ENCODE data around the gene KRTAP1-1. TPM values are rescaled to one million over a fixed set of nuclear protein-coding genes. Genes with fewer than 3 reads are reported as not detected.

KRTAP1-1 gene
- total and polyA plus RNA-seq, 2 of the 8 experiments (the other 6 are each of a cell fraction or from before 2014, with no cell fraction given): not detected

GRCh38 chr17:41058741-41059140 is 17.5 kb upstream of the KRTAP1-1 start:
- Histone ChIP-seq H3K27me3 (replicated peaks in 1 of 4; ENCODE audit: control insufficient read depth in 3 of 4, extremely low read depth in 1 of 4, insufficient read depth in 3 of 4, low read length in 3 of 4) (no peaks in the 10 kb centered on the region), H4K8ac (ENCODE audit: extremely low read depth, insufficient read depth, low read length) (no peak overlapping the region), H3K36me3 (ENCODE audit: control insufficient read depth in 2 of 4, insufficient read depth in 4 of 4, low read length in 3 of 4) (no peaks in the 10 kb centered on the region), H3K14ac (ENCODE audit: insufficient read length) (no peak overlapping the region), H3K9me3 (ENCODE audit: insufficient read depth in 2 of 2, low read depth in 1 of 2, low read length in 1 of 2) (0 out of 4 replicates have a peak, but pooled peaks cover 0 to 4% of the 10 kb centered on the region in 2 experiments), H3K4me1 (replicated peaks in 1 of 4; ENCODE audit: control insufficient read depth in 3 of 4, insufficient read depth in 4 of 4, low read length in 3 of 4) (no peaks in the 10 kb centered on the region), H3K23ac (ENCODE audit: insufficient read length) (no peak overlapping the region), H3K18ac (ENCODE audit: extremely low read depth, low read length) (no peak overlapping the region), H3K4me2 (ENCODE audit: insufficient read depth in 1 of 2, low read depth in 2 of 2, low read length in 2 of 2) (no peak overlapping the region), H2BK120ac (replicated peaks; ENCODE audit: low read depth, low read length) (no peak overlapping the region), H4K91ac (replicated peaks; ENCODE audit: insufficient read length, low read length) (no peak overlapping the region), H3K4me3 (ENCODE audit: extremely low read depth in 1 of 4, insufficient read depth in 2 of 4, low read depth in 3 of 4, low read length in 4 of 4) (no peak overlapping the region), H3K79me1 (ENCODE audit: low read depth, low read length) (no peaks in the 10 kb centered on the region), H3K27ac (ENCODE audit: low read depth, low read length) (no peak overlapping the region), H4K20me1 (replicated peaks in 1 of 2; ENCODE audit: control insufficient read depth in 1 of 2, insufficient read depth in 2 of 2, low read length in 2 of 2) (no peaks in the 10 kb centered on the region), H2BK5ac (ENCODE audit: low read depth, low read length) (no peak overlapping the region), H3K4ac (replicated peaks; ENCODE audit: insufficient read length, low read depth, low read length) (no peak overlapping the region), H2BK20ac (ENCODE audit: low read length) (no peak overlapping the region), H2AK5ac (ENCODE audit: low read depth, low read length) (no peak overlapping the region), H3K9ac (replicated peaks in 1 of 4; ENCODE audit: extremely low read depth in 1 of 4, low read depth in 3 of 4, low read length in 3 of 4) (no peak overlapping the region), H3K56ac (replicated peaks; ENCODE audit: insufficient read length, low read depth, low read length) (no peak overlapping the region), H4K5ac (ENCODE audit: insufficient read length, low read depth, low read length) (no peak overlapping the region), H2BK15ac (ENCODE audit: low read length) (no peak overlapping the region), H3K79me2 (ENCODE audit: control insufficient read depth in 1 of 2, insufficient read depth in 2 of 2, low read length in 2 of 2) (no peaks in the 10 kb centered on the region), H3K23me2 (ENCODE audit: low read depth, low read length) (no peaks in the 10 kb centered on the region), H2BK12ac (ENCODE audit: low read depth, low read length) (no peak overlapping the region), H2AFZ (ENCODE audit: low read length) (no peak overlapping the region)
- no peak for FAIRE-seq
- CTCF ChIA-PET (ENCODE audit: partially characterized antibody): interaction anchor here (0.6 to 1.0 kb wide), 3 partner anchors 10 to 160 kb away, joined by 3 read pairs; partner anchors contain the start of gene KRTAP2-1
- POLR2A ChIA-PET (ENCODE audit: partially characterized antibody): no interaction called here
- no peak for DNase-seq (ENCODE audit: low read depth in 1 of 2, low spot score in 2 of 2)
- 93% methylated on average over 5 of the region's 5 CpGs; no CpG with 5 or more reads in 1 of the 2 experiments for WGBS, 2 experiments (ENCODE audit: extremely low coverage in 1 of 2, insufficient coverage in 1 of 2, insufficient read length in 1 of 2, insufficient replicate concordance in 2 of 2, low coverage in 1 of 2, low lambda C conversion rate in 2 of 2, missing lambda C conversion rate in 1 of 2)
- no peak for TF ChIP-seq SAP30 (IDR thresholded peaks at IDR 0.05; ENCODE audit: insufficient read depth, insufficient replicate concordance, low read length)
- TF ChIP-seq RBBP5 (IDR thresholded peaks at IDR 0.05; ENCODE audit: borderline replicate concordance, low read depth, low read length): no peak
- no peak for TF ChIP-seq USF2 (IDR thresholded peaks at IDR 0.05; ENCODE audit: low read length)
- no peak for TF ChIP-seq CHD1 (IDR thresholded peaks at IDR 0.05; ENCODE audit: low read depth, low read length)
- TF ChIP-seq POLR2AphosphoS5 (IDR thresholded peaks at IDR 0.05; ENCODE audit: low read depth, low read length): no peak
- TF ChIP-seq, protein P1, sequence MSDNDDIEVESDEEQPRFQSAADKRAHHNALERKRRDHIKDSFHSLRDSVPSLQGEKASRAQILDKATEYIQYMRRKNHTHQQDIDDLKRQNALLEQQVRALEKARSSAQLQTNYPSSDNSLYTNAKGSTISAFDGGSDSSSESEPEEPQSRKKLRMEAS (IDR thresholded peaks at IDR 0.05): no peak
- TF ChIP-seq SIX5 (IDR thresholded peaks at IDR 0.05; ENCODE audit: low read depth, low read length): no peak
- TF ChIP-seq CBX8 (IDR thresholded peaks at IDR 0.05; ENCODE audit: borderline replicate concordance, low read depth, low read length): no peak
- no peak for TF ChIP-seq PHF8 (conservative IDR thresholded peaks at IDR 0.05; ENCODE audit: low read depth, low read length)
- no peak for TF ChIP-seq EP300 (IDR thresholded peaks at IDR 0.05; ENCODE audit: borderline replicate concordance in 1 of 2, low read depth in 2 of 2, low read length in 2 of 2)
- no peak for TF ChIP-seq SP1 (IDR thresholded peaks at IDR 0.05; ENCODE audit: low read depth, low read length)
- no peak for TF ChIP-seq BRCA1 (IDR thresholded peaks at IDR 0.05; ENCODE audit: low read depth, low read length)
- TF ChIP-seq SP4 (IDR thresholded peaks at IDR 0.05; ENCODE audit: low read length): no peak
- TF ChIP-seq EGR1 (IDR thresholded peaks at IDR 0.05; ENCODE audit: borderline replicate concordance, low read depth, low read length): no peak

Data from H1 (cell line).